Activated B cell treated with CpG ODN at 0.5 μM for 24 hours (primary cell): ENCODE measurements around the gene TBL1Y. TPM values are rescaled to one million over a fixed set of nuclear protein-coding genes. Genes with fewer than 3 reads are reported as not detected.
"Not testable (repeated sequence)": the region's sequence is repeated elsewhere in the genome, so short reads cannot be mapped to it uniquely, and the experiment has no call there.

ENCODE experiments used
- ATAC-seq: fragments of 200-7000 bp; cut with Tn5 transposase; one replicate; pipeline ENCODE4 v1.10.0; 2021; ENCODE audit warnings: low read depth, mild to moderate bottlenecking, moderate library complexity
- CTCF ChIA-PET: fragments of 350-600 bp; sonication (Branson Sonifier 250); formaldehyde crosslinking; loops from one replicate; lab custom pipeline; 2021; ENCODE audit warnings: antibody characterized with exemption; lab: Charles Lee
- POLR2A ChIA-PET: fragments of 350-600 bp; sonication (Branson Sonifier 250); formaldehyde crosslinking; loops from one replicate; lab custom pipeline; 2021; ENCODE audit warnings: antibody characterized with exemption; lab: Charles Lee
- DNase-seq: peaks from one replicate; pipeline ENCODE4 v3.0.0; 2022
- H3K27ac Mint-ChIP-seq: one replicate; pipeline ENCODE4 v1.8.0; 2020; ENCODE audit warnings: mixed read lengths
- H3K27me3 Mint-ChIP-seq: one replicate; pipeline ENCODE4 v1.8.0; 2021; ENCODE audit warnings: mixed read lengths
- H3K36me3 Mint-ChIP-seq: one replicate; pipeline ENCODE4 v1.8.0; 2021; ENCODE audit warnings: low read depth, mixed read lengths
- H3K4me1 Mint-ChIP-seq: one replicate; pipeline ENCODE4 v1.8.0; 2021; ENCODE audit warnings: mixed read lengths
- H3K4me3 Mint-ChIP-seq: one replicate; pipeline ENCODE4 v1.8.0; 2020; ENCODE audit warnings: mild to moderate bottlenecking, mixed read lengths
- H3K9me3 Mint-ChIP-seq: one replicate; pipeline ENCODE4 v1.8.0; 2020; ENCODE audit warnings: mixed read lengths
- intact Hi-C: fragments of 100-400 bp; cut with micrococcal nuclease; formaldehyde crosslinking; loops from one replicate; pipeline ENCODE4 v1.15.1; 2024
- total RNA-seq: library from RNA; stranded (reverse); gene quantifications from 2 replicates; pipeline ENCODE4 v1.2.3, GENCODE V29; 2022
- TF ChIP-seq, protein P1 (sequence below): fragments of 200-600 bp; IDR thresholded peaks from one replicate; pipeline ENCODE4 v1.8.0; 2022; ENCODE audit warnings: antibody characterized with exemption, mild to moderate bottlenecking

TBL1Y gene
- total RNA-seq, 1 donor from 2014 or later = not detected

GRCh38 chrY:7056886-7057285, 146.4 kb downstream of the TBL1Y start:
- POLR2A ChIA-PET = no interaction called here
- Mint-ChIP-seq H3K4me1 (no peaks in the 10 kb centered on the region), H3K9me3 (no peaks in the 10 kb centered on the region), H3K4me3 (no peak overlapping the region), H3K36me3 (no peaks in the 10 kb centered on the region), H3K27me3 (no peaks in the 10 kb centered on the region), H3K27ac (no peak overlapping the region)
- TF ChIP-seq, protein P1, sequence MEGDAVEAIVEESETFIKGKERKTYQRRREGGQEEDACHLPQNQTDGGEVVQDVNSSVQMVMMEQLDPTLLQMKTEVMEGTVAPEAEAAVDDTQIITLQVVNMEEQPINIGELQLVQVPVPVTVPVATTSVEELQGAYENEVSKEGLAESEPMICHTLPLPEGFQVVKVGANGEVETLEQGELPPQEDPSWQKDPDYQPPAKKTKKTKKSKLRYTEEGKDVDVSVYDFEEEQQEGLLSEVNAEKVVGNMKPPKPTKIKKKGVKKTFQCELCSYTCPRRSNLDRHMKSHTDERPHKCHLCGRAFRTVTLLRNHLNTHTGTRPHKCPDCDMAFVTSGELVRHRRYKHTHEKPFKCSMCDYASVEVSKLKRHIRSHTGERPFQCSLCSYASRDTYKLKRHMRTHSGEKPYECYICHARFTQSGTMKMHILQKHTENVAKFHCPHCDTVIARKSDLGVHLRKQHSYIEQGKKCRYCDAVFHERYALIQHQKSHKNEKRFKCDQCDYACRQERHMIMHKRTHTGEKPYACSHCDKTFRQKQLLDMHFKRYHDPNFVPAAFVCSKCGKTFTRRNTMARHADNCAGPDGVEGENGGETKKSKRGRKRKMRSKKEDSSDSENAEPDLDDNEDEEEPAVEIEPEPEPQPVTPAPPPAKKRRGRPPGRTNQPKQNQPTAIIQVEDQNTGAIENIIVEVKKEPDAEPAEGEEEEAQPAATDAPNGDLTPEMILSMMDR = no peak
- CTCF ChIA-PET = no interaction called here
- intact Hi-C loops = no loop called here
- no peak for ATAC-seq
- no peak for DNase-seq

GRCh38 chrY:7078725-7079124, 168.2 kb downstream of the TBL1Y start:
- ATAC-seq (no peak), DNase-seq (no peak)
- Mint-ChIP-seq H3K27me3 (no peaks in the 10 kb centered on the region), H3K9me3 (no peaks in the 10 kb centered on the region), H3K36me3 (no peaks in the 10 kb centered on the region), H3K4me3 (no peak overlapping the region), H3K27ac (no peak overlapping the region), H3K4me1 (no peaks in the 10 kb centered on the region)
- intact Hi-C loops = no loop called here
- POLR2A ChIA-PET = no interaction called here
- CTCF ChIA-PET = no interaction called here
- TF ChIP-seq, protein P1 = no peak

DNA sequence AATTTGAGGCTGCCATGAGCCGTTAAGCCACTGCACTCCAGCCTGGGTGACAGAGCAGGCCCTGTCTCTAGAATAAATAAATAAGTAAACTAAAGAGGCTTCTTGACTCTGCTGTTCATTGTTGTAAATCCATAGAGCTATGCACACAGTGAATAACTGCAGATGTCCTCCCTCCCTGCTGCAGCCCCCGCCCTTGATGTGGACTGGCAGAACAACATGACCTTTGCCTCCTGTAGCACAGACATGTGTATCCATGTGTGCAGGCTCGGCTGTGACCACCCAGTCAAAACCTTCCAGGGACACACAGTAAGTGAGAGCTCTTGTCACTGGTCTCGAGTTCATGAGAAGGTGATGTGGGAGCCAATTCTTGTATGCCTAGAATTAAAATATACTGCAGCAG, 170.1 kb downstream of the TBL1Y start:
- DNase-seq, ATAC-seq, H3K27me3 Mint-ChIP-seq, POLR2A ChIA-PET, H3K36me3 Mint-ChIP-seq, H3K27ac Mint-ChIP-seq, H3K4me3 Mint-ChIP-seq, intact Hi-C loops, H3K4me1 Mint-ChIP-seq, H3K9me3 Mint-ChIP-seq, CTCF ChIA-PET: not testable (repeated sequence)

DNA sequence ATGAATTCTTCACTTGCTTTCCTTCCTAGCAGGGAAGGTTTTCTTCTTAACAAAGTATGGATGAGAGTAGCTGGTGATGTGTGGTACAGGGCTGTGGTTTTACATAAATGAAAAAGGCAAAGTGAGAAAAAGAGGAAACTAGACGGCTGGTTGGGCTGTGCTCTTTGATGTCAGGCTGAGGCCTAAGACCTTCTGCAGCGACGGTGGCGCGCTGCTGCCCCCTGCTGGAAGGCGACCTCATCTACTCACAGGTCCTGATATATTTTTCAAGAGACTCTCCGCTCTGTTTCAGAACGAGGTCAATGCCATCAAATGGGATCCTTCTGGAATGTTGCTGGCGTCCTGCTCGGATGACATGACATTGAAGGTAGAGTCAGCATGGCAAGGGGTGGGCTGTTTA, 175.1 kb downstream of the TBL1Y start:
- Mint-ChIP-seq H3K9me3 (no peaks in the 10 kb centered on the region), H3K27me3 (no peaks in the 10 kb centered on the region), H3K27ac (no peak overlapping the region), H3K4me3 (no peak overlapping the region), H3K4me1 (peaks cover 5% of the 10 kb centered on the region), H3K36me3 (no peaks in the 10 kb centered on the region)
- CTCF ChIA-PET = interaction anchor here (2.4 kb wide), 1 partner anchor 120 kb away, joined by 11 read pairs; no protein-coding TSS in a partner anchor
- peak; percentile 71 for ATAC-seq
- DNase-seq = peak; percentile 52
- intact Hi-C loops = loop anchor here (1.0 kb wide), 1 partner anchor 121 kb away; no protein-coding TSS in a partner anchor
- TF ChIP-seq, protein P1 = no peak
- POLR2A ChIA-PET = no interaction called here

- no peak for DNase-seq
Measured at GRCh38 chrY:7092836-7093235, 182.3 kb downstream of the TBL1Y start.

More at GRCh38 chrY:7092836-7093235, 182.3 kb downstream of the TBL1Y start:
- ChIA-PET POLR2A (no interaction called here), CTCF (no interaction called here)
- Mint-ChIP-seq H3K36me3 (no peaks in the 10 kb centered on the region), H3K27ac (no peak overlapping the region), H3K4me1 (no peaks in the 10 kb centered on the region), H3K4me3 (no peak overlapping the region), H3K9me3 (no peaks in the 10 kb centered on the region), H3K27me3 (no peaks in the 10 kb centered on the region)
- intact Hi-C loops = no loop called here
- TF ChIP-seq, protein P1 = no peak
- no peak for ATAC-seq
